LNCAP (cell line): Measurements from ENCODE around the gene SNTB2.

ENCODE experiments used
- TF ChIP-seq, protein P1 (sequence below): fragments of 450-650 bp; IDR thresholded peaks from 2 replicates; pipeline ENCODE4 v1.5.1; 2017; ENCODE audit warnings: mild to moderate bottlenecking

The SNTB2 gene

DNA sequence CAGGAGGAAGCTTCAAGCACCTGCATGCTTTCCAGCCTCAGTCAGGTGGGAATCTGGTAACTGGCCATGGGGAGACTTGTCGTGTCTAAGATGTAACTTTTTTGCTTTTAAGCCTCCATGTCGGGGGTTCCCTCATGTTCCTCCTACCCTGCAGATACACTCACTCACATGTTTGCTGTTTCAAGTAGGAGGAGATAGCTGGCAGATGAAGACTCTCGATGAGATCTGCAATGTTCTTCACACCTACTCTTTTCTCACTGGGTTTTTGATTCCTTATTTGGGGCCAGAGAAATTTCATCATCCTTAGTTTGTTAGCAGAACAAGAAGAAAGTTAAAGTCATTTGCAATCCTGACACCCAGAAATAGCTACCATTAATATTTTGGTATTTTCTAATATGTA, 29.8 kb upstream of the SNTB2 start:
- TF ChIP-seq, protein P1, sequence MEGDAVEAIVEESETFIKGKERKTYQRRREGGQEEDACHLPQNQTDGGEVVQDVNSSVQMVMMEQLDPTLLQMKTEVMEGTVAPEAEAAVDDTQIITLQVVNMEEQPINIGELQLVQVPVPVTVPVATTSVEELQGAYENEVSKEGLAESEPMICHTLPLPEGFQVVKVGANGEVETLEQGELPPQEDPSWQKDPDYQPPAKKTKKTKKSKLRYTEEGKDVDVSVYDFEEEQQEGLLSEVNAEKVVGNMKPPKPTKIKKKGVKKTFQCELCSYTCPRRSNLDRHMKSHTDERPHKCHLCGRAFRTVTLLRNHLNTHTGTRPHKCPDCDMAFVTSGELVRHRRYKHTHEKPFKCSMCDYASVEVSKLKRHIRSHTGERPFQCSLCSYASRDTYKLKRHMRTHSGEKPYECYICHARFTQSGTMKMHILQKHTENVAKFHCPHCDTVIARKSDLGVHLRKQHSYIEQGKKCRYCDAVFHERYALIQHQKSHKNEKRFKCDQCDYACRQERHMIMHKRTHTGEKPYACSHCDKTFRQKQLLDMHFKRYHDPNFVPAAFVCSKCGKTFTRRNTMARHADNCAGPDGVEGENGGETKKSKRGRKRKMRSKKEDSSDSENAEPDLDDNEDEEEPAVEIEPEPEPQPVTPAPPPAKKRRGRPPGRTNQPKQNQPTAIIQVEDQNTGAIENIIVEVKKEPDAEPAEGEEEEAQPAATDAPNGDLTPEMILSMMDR = no peak

DNA sequence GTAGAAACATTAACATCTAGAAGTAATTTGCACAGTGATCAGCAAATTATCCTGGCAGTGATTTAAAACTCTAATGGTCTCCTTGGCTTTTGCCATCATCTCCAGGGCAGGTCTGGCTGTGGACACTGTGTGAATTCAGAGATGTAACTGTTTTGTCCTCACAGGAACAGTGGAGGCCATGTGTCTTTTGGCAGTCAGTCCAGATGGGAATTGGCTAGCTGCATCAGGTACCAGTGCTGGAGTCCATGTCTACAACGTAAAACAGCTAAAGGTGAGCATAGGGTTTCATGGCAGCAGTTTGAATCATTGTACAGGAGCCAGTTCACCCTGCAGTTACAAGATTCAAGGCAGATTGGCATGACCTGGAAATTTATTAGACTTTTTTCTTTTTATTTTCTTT, 26.8 kb upstream of the SNTB2 start:
- TF ChIP-seq, protein P1 = no peak

DNA sequence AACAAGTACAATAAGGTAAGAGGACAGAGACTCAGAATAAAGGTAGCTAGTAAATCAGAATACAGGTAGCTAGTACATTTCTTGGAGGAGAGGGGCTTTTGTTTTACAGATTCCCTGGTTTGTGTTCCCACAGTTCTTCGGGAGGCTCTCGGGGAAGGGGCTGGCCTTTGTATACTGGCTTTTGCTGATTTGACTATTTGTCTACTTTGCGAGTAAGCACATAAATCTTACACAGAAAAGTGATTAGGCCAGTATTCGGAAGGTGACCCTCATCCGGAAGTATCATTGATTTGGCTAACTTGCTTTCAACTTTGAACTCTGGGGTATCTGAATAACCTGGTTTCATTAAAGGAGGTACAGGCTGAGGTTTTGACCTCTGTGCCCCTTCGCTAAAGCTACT, 21.4 kb upstream of the SNTB2 start:
- TF ChIP-seq, protein P1 = no peak

DNA sequence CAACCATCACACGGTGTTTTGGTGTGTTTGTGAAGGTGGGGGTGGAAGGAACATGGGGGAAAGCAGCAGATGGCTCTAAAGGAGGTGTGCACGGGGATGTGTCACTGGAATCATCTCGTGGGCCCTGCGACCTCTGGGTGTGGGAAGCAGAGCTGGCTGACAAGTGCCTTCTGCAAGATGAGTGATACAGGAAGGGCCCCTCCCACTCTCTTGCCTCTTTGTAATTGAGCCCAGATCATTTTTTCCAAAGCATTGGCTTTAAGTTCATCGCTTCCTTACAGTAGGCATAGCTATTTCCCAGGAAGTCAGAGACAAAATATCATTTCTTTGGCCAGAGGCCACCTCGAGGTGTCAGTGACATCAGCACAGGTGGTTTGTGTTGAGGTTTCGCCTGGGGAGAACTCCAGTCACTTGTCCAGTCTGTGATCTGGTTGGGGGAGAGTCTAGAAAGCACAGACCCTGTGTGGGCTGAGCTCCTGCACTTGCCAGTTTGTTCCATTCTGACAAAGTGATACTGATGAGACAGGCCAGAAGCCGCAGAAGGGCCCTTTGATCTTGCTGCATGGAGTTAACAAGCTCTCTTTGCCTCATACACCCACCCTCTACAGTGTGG, 20.6 kb upstream of the SNTB2 start:
- TF ChIP-seq, protein P1 = no peak

DNA sequence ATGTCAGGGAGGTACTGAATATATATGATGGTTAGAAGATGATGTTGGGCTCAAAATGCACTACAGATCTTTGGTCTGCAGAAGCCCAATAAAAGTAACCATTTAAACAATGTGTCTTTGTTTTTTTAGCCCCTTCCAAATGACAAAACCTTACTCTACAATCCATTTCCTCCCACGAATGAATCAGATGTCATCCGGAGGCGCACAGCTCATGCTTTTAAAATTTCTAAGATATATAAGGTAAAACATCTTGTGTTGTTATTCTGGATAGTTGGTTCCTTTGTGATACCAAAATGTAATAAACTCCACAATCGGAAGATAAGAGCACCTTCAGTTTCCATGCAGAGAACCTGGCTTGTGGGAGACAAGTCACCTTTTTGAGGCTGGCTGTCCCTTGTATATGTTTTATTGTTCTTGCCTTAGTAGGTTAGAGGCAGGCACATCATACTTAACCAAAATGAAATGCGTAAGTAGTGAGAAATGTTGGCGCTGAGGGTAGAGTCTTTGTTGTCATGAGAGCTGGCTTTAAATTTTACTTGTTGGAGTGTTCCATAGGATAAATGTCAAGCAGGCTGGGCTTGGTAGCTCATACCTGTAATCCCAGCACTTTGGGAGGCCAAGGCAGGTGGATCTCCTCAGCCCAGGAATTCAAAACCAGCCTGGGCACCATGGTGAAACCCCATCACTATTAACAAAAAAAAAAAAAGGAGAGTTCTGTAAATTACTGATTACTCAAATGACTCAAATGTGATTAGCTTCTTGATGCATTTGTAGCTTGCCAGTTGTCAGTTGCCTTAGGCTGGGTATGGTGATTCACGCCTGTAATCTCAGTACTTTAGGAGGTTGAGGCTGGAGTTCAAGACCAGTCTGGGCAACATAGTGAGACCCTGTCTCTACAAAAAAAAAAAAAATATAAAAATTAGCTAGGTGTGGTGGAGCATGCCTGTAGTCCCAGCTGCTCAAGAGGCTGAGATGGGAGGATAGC, 19.7 kb upstream of the SNTB2 start:
- TF ChIP-seq, protein P1 = no peak

DNA sequence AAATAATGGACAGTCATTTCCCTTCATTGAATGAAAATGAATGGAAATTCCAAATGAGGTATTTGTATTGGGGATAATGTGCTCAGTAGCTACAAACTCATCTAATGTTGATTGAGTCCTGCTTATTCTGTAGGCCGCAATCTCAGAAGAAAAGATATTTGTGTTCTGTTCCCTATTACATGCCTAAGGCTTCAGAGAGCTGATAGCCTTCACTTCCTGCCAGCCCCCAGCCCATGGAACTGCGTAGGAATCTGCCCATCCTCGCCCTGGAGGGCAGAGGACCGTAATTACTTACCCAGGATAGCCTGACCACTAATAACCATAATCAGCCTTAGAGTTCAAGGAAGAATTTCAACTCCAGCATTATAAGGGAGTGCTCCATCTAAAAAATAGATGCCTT, 17.9 kb upstream of the SNTB2 start:
- TF ChIP-seq, protein P1 = no peak

DNA sequence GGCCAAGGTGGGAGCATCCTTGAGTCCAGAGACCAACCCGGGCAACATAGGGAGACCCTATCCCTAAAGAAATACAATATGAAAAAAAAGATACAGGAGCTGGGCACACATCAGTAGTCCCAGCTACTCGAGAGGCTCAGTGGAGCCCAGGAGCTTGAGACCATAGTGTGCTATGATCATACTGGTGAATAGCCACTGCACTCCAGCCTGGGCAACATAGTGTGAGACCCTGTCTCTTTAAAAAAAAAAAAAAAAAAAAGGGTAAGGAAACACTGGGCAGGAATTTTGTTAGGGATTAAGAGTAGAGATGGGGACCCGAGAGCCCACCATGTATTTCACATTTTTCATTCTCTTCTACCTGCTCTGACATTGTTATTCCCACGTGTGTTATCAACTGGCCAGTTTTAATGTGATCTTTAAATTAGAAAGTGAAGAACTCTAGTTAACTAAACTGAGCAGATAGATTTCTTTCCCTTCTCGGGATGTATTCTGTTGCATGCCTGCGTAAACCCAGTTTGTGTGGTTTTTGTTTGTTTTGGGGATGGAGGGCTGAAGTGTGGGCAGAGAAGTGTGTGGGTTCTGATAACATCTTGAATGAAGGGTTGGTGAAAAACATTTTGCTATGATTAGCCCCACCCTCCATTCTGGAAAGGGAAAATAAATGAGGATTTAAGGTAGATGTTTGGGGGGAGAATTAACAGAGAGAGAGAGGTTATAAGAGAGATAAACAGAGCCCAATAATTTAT, 17.2 kb upstream of the SNTB2 start:
- TF ChIP-seq, protein P1 = no peak
